ENCODE data around the gene SPSB4.
"Not testable (repeated sequence)": the region's sequence is repeated elsewhere in the genome, so short reads cannot be mapped to it uniquely, and the experiment has no call there.

Gene SPSB4

GRCh38 chr3:141103067-141103466 is 51.9 kb downstream of the SPSB4 start:
- no peak for DNase-seq (ENCODE audit: insufficient read length)
- TF ChIP-seq TAF1 (IDR thresholded peaks at IDR 0.05; ENCODE audit: borderline replicate concordance, low read depth, low read length) (no peak), POLR2AphosphoS5 (IDR thresholded peaks at IDR 0.05; ENCODE audit: low read depth, low read length) (no peak), POLR2A (IDR thresholded peaks at IDR 0.05; ENCODE audit: low read depth, low read length) (no peak)
- FAIRE-seq: no peak

- FAIRE-seq: no peak
- TF ChIP-seq TAF1 (IDR thresholded peaks at IDR 0.05; ENCODE audit: borderline replicate concordance, low read depth, low read length): no peak
- no peak for TF ChIP-seq POLR2AphosphoS5 (IDR thresholded peaks at IDR 0.05; ENCODE audit: low read depth, low read length)
- TF ChIP-seq POLR2A (IDR thresholded peaks at IDR 0.05; ENCODE audit: low read depth, low read length): no peak
These were observed 52.4 kb downstream of the SPSB4 start for GRCh38 chr3:141103503-141103902.

DNA sequence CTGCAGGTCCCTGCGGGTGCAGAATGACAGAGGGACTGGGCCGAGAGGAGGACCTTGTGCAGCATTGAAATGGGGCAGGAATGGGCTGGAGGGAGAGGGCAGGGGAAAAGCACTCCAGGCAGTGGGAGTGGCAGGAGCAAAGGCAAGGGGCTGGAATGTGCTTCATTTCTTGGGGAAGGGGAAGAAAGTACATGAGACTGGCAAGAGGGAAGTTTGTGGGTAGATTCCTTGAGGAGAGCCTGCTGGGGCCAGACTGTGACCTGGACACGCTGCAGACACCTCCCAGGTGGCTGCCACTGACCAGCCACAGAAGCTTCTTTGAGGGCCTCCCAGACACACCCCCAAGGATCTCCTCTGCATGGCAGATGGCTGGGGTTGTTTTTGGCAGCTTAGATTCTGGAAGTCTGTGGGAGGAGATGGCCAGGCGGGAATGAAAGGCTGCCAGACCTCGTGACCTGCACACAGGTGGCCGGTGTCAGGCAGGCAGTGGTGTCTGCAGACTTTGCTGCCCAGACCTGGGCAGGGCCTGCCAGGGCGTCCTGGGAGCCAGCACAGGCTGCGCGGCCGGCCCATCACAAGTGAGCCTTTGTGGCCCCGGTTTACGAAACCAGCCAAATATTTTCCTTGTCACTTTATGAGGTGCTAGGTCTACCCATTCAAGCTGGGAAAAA is 53.1 kb downstream of the SPSB4 start:
- no peak for FAIRE-seq
- no peak for DNase-seq (ENCODE audit: insufficient read length)
- TF ChIP-seq POLR2A (IDR thresholded peaks at IDR 0.05; ENCODE audit: low read depth, low read length): no peak
- TF ChIP-seq POLR2AphosphoS5 (IDR thresholded peaks at IDR 0.05; ENCODE audit: low read depth, low read length): no peak
- no peak for TF ChIP-seq TAF1 (IDR thresholded peaks at IDR 0.05; ENCODE audit: borderline replicate concordance, low read depth, low read length)

More at GRCh38 chr3:141103503-141103902, 52.4 kb downstream of the SPSB4 start:
- no peak for DNase-seq (ENCODE audit: insufficient read length)

DNA sequence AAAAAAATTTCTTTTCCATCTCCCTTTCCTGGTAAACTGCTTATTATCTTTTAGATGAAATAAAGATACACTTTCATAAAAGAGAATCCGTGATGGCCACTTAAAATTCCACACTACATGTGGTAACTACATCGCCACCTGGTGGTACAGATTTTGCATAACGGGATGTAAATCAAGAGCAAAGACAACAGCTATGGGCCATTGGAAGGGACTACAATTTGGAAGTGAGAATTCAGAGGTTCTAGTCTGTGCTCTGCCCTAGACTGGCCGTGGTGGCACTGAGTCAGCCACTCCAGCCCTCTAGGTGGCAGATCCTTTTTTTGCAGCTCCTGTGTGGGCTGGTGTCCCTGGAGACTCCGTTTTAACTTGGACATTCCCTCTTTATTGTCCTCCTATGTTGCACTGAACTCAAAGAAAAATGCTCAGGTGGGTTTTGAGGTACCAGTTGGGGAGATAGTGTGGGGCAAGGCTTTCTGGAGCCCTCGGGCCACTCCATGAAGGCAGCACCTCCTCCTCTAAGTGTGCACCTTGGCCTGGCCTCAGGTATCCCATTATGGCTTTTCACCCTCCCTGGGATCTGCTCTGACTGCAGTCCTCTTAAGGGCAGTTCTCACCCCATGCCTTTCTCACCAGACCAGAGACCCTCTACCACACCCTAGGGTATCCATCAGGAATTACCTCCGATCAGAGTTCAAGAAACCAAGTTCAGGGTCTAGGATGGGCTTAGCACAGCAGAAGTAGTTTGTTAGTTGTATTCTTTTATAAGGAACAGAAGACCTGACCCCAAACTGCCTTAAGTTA is 54.9 kb downstream of the SPSB4 start:
- DNase-seq (ENCODE audit: insufficient read length) (no peak), FAIRE-seq (peak; percentile 84)
- TF ChIP-seq POLR2AphosphoS5 (IDR thresholded peaks at IDR 0.05; ENCODE audit: low read depth, low read length) (no peak), TAF1 (IDR thresholded peaks at IDR 0.05; ENCODE audit: borderline replicate concordance, low read depth, low read length) (no peak)

- FAIRE-seq: no peak
- DNase-seq (ENCODE audit: insufficient read length): no peak
- TF ChIP-seq POLR2A (IDR thresholded peaks at IDR 0.05; ENCODE audit: low read depth, low read length) (no peak), TAF1 (IDR thresholded peaks at IDR 0.05; ENCODE audit: borderline replicate concordance, low read depth, low read length) (no peak), POLR2AphosphoS5 (IDR thresholded peaks at IDR 0.05; ENCODE audit: low read depth, low read length) (no peak)
These were observed 55.7 kb downstream of the SPSB4 start for GRCh38 chr3:141106842-141107241.

GRCh38 chr3:141108039-141108438 is 56.9 kb downstream of the SPSB4 start:
- FAIRE-seq (no peak), DNase-seq (ENCODE audit: insufficient read length) (no peak)
- TF ChIP-seq POLR2AphosphoS5 (IDR thresholded peaks at IDR 0.05; ENCODE audit: low read depth, low read length) (no peak), TAF1 (IDR thresholded peaks at IDR 0.05; ENCODE audit: borderline replicate concordance, low read depth, low read length) (no peak), POLR2A (IDR thresholded peaks at IDR 0.05; ENCODE audit: low read depth, low read length) (no peak)

DNA sequence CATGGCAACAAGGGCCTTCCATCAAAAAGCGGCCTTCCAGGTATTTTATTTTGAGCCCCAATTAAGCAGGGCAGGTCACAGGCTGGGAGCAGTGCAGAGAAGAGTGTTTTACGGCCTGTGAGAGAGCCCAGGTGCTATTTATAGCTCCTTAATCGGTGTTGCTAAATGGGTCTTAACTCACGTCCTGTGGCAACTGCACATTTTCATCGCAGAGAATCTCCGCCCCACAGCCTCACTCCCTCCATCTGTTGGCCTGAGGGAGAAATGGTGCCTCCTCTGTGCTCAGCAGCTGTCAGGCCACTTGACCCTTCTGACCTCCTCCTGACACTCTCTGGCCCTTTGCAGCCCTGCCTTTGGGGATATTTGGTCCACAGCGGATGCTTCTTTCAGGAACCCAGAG is 58.6 kb downstream of the SPSB4 start:
- DNase-seq (ENCODE audit: insufficient read length) (no peak), FAIRE-seq (no peak)
- TF ChIP-seq POLR2A (IDR thresholded peaks at IDR 0.05; ENCODE audit: low read depth, low read length): no peak
- TF ChIP-seq TAF1 (IDR thresholded peaks at IDR 0.05; ENCODE audit: borderline replicate concordance, low read depth, low read length): no peak
- no peak for TF ChIP-seq POLR2AphosphoS5 (IDR thresholded peaks at IDR 0.05; ENCODE audit: low read depth, low read length)

GRCh38 chr3:141110322-141110721 is 59.2 kb downstream of the SPSB4 start:
- no peak for FAIRE-seq
- DNase-seq (ENCODE audit: insufficient read length): no peak
- no peak for TF ChIP-seq POLR2A (IDR thresholded peaks at IDR 0.05; ENCODE audit: low read depth, low read length)
- no peak for TF ChIP-seq TAF1 (IDR thresholded peaks at IDR 0.05; ENCODE audit: borderline replicate concordance, low read depth, low read length)
- no peak for TF ChIP-seq POLR2AphosphoS5 (IDR thresholded peaks at IDR 0.05; ENCODE audit: low read depth, low read length)

GRCh38 chr3:141111364-141112155 is 60.4 kb downstream of the SPSB4 start:
- DNase-seq (ENCODE audit: insufficient read length): no peak
- FAIRE-seq: no peak
- TF ChIP-seq TAF1 (IDR thresholded peaks at IDR 0.05; ENCODE audit: borderline replicate concordance, low read depth, low read length) (no peak), POLR2AphosphoS5 (IDR thresholded peaks at IDR 0.05; ENCODE audit: low read depth, low read length) (no peak), POLR2A (IDR thresholded peaks at IDR 0.05; ENCODE audit: low read depth, low read length) (no peak)

DNA sequence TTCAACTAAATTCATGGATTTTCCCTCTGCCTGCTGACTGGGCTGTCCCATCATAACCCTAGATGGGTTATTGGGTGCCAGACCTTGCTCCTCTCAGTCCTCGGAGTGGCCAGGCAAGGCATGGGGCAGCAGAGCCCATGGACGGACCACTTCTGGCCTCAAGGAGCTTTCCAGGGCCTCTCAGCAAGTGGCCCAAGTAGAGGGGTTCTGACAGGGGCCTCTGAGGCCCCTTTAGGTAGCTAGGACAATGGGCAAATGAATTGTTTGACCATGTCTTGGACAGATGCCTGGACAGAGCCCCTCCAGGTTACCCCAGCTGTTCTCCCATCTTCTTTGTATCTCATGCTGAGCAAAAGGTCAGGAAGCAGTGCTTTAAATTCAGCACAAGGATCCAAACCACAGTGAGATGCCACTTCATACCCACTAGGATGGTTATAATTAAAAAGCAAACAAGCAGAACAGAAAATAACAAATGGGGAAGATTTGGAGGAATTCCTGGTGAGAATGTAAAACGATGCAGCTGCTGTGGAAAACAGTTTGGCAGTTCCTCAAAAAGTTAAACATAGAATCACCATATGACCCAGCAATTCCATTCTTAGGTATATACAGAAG is 61.6 kb downstream of the SPSB4 start:
- no peak for TF ChIP-seq POLR2A (IDR thresholded peaks at IDR 0.05; ENCODE audit: low read depth, low read length)
- TF ChIP-seq POLR2AphosphoS5 (IDR thresholded peaks at IDR 0.05; ENCODE audit: low read depth, low read length): no peak
- no peak for TF ChIP-seq TAF1 (IDR thresholded peaks at IDR 0.05; ENCODE audit: borderline replicate concordance, low read depth, low read length)
- DNase-seq (ENCODE audit: insufficient read length): no peak
- no peak for FAIRE-seq

- not testable (repeated sequence) for DNase-seq (ENCODE audit: insufficient read length); FAIRE-seq
These were observed 62.5 kb downstream of the SPSB4 start for GRCh38 chr3:141113680-141114079.
